ENCODE results near the gene P2RY6. TPM values are rescaled to one million over a fixed set of nuclear protein-coding genes. Genes with fewer than 3 reads are reported as not detected.

P2RY6 gene
- total RNA-seq, 6 experiments from 2014 or later, result 0.54 to 2.4 (median 1.9) TPM

DNA sequence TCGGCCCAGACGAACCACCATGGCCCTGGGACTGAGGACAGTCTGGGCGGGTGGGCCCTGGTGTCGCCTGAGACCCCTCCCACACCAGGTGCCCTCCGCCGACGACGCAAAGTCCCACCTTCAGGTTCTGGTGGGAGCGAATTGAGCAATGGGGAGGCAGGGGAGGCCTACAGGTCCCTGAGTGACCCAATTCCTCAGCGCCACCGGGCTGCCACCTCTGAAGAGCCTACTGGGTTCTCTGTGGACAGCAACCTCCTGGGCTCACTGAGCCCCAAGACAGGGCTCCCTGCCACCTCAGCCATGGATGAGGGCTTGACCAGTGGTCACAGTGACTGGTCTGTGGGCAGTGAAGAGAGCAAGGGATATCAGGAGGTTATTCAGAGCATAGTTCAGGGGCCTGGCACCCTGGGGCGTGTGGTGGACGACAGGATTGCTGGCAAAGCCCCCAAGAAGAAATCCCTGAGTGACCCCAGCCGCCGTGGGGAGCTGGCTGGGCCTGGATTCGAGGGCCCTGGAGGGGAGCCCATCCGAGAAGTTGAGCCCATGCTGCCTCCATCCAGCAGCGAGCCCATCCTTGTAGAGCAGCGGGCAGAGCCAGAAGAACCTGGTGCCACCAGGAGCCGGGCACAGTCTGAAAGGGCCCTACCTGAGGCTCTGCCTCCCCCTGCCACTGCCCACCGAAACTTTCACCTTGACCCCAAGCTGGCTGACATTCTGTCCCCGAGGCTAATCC lies 38.7 kb downstream of the P2RY6 start:
- H3K4me3 Mint-ChIP-seq, result peak overlapping the region; percentile 91
- no peak for DNase-seq
- H3K27ac Mint-ChIP-seq, result peak overlapping the region; percentile 49
- H3K27me3 Mint-ChIP-seq (ENCODE audit: insufficient read depth), result peaks cover 3% of the 10 kb centered on the region
- peaks cover 41% of the 10 kb centered on the region for H3K36me3 Mint-ChIP-seq (ENCODE audit: low read depth)
- no peaks in the 10 kb centered on the region for H3K9me3 Mint-ChIP-seq
- TF ChIP-seq, protein P1, sequence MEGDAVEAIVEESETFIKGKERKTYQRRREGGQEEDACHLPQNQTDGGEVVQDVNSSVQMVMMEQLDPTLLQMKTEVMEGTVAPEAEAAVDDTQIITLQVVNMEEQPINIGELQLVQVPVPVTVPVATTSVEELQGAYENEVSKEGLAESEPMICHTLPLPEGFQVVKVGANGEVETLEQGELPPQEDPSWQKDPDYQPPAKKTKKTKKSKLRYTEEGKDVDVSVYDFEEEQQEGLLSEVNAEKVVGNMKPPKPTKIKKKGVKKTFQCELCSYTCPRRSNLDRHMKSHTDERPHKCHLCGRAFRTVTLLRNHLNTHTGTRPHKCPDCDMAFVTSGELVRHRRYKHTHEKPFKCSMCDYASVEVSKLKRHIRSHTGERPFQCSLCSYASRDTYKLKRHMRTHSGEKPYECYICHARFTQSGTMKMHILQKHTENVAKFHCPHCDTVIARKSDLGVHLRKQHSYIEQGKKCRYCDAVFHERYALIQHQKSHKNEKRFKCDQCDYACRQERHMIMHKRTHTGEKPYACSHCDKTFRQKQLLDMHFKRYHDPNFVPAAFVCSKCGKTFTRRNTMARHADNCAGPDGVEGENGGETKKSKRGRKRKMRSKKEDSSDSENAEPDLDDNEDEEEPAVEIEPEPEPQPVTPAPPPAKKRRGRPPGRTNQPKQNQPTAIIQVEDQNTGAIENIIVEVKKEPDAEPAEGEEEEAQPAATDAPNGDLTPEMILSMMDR (IDR thresholded peaks at IDR 0.05), result no peak
- peaks cover 76% of the 10 kb centered on the region for H3K4me1 Mint-ChIP-seq (ENCODE audit: low read depth)

DNA sequence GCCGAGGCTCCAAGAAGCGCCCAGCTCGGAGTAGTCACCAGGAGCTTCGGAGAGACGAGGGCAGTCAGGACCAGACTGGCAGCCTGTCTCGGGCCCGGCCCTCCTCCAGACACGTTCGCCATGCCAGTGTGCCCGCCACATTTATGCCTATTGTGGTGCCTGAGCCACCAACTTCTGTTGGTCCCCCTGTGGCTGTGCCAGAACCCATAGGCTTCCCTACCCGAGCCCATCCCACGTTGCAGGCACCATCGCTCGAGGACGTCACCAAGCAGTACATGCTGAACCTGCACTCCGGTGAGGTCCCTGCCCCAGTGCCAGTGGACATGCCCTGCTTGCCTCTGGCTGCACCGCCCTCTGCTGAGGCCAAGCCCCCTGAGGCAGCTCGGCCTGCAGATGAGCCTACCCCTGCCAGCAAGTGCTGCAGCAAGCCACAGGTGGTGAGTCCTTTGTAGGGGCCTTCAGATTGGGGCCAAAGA lies 39.3 kb downstream of the P2RY6 start:
- peaks cover 4% of the 10 kb centered on the region for H3K27me3 Mint-ChIP-seq (ENCODE audit: insufficient read depth)
- H3K9me3 Mint-ChIP-seq, result no peaks in the 10 kb centered on the region
- peaks cover 76% of the 10 kb centered on the region for H3K4me1 Mint-ChIP-seq (ENCODE audit: low read depth)
- H3K27ac Mint-ChIP-seq, result peak overlapping the region; percentile 85
- peak overlapping the region; percentile 91 for H3K4me3 Mint-ChIP-seq
- TF ChIP-seq, protein P1 (IDR thresholded peaks at IDR 0.05), result no peak
- peaks cover 47% of the 10 kb centered on the region for H3K36me3 Mint-ChIP-seq (ENCODE audit: low read depth)
- no peak for DNase-seq

DNA sequence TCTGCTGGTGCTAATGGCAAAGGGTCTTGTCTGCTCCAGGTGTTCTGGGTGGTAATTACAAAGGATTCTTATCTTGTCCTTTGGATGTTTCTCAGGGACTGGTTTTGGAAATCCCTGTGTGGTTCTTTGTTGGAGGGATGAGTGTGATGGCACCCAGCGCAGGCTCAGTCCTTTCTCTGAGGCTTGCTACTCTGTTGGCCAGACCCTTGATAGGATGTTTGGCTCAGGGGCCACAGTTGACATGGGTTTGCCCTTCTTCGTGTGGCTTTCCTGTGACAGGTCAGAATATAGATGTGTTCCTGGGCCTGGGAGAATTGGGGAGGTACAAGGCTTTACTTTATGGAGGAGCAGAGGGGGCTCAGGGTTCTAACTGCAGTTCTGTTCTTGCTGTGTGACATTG lies 39.9 kb downstream of the P2RY6 start:
- peaks cover 51% of the 10 kb centered on the region for H3K36me3 Mint-ChIP-seq (ENCODE audit: low read depth)
- no peak for DNase-seq
- peaks cover 7% of the 10 kb centered on the region for H3K27me3 Mint-ChIP-seq (ENCODE audit: insufficient read depth)
- TF ChIP-seq, protein P1 (IDR thresholded peaks at IDR 0.05), result no peak
- H3K4me1 Mint-ChIP-seq (ENCODE audit: low read depth), result peaks cover 75% of the 10 kb centered on the region
- H3K4me3 Mint-ChIP-seq, result peak overlapping the region; percentile 91
- no peaks in the 10 kb centered on the region for H3K9me3 Mint-ChIP-seq
- peak overlapping the region; percentile 85 for H3K27ac Mint-ChIP-seq

DNA sequence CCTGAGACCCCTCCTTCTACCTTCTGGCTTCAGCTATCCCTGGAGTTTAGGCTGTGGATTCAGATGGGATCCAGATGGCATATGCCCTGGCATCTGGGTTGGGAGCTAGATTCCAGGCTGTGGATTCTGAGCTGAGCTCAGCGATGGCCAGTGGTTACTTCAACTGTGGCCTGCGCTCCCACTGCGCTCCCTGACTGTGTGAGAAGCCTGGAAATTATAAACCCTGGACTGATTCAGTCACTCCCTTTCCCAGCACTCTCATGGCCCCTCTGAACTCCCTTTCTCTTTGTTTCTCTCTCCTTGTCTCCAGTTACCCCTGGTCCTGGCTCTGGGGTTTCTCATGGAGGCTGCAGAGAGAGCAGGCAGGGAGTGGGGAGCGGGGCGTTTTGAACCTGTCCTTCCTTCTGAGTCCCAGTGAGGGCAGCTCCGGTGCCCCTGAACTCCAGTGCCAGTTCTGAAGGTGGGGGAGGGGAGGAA lies 40.8 kb downstream of the P2RY6 start:
- Mint-ChIP-seq H3K36me3 (ENCODE audit: low read depth) (peaks cover 51% of the 10 kb centered on the region), H3K27me3 (ENCODE audit: insufficient read depth) (peaks cover 7% of the 10 kb centered on the region), H3K27ac (peak overlapping the region; percentile 85), H3K4me1 (ENCODE audit: low read depth) (peaks cover 75% of the 10 kb centered on the region), H3K4me3 (peak overlapping the region; percentile 91), H3K9me3 (no peaks in the 10 kb centered on the region)
- TF ChIP-seq, protein P1 (IDR thresholded peaks at IDR 0.05), result no peak
- DNase-seq, result peak; percentile 42

DNA sequence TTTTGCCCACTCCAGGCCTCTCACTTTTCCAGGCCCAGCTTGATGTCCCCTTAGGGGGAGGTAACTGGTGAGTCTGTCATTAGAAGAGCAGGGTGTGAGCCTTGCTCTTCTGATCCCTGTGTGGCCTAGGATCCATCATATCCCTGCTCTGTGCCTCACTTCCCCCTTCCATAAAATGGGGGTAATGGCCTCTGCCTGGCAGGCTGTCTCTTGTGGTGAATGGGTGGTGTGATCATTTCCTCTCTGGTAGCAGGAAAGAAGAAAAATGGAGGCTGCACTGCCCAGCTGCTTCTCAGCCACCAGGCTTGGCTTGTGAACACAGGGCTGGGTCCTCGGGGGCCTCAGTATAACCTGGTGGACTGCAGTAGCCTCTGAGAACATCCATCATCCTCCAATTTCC lies 41.5 kb downstream of the P2RY6 start:
- TF ChIP-seq, protein P1 (IDR thresholded peaks at IDR 0.05), result no peak
- H3K9me3 Mint-ChIP-seq, result no peaks in the 10 kb centered on the region
- peaks cover 83% of the 10 kb centered on the region for H3K4me1 Mint-ChIP-seq (ENCODE audit: low read depth)
- H3K36me3 Mint-ChIP-seq (ENCODE audit: low read depth), result peaks cover 54% of the 10 kb centered on the region
- H3K27ac Mint-ChIP-seq, result peak overlapping the region; percentile 85
- DNase-seq, result no peak
- peaks cover 7% of the 10 kb centered on the region for H3K27me3 Mint-ChIP-seq (ENCODE audit: insufficient read depth)
- H3K4me3 Mint-ChIP-seq, result peak overlapping the region; percentile 91

All from HFFc6 (cell line).